Measurements from ENCODE around the gene PRR3. TPM values are rescaled to one million over a fixed set of nuclear protein-coding genes. Genes with fewer than 3 reads are reported as not detected.
A peak's percentile ranks its signal among the peaks of the same experiment; 100 is the strongest.

PRR3 gene
- total and polyA plus RNA-seq, 9 of the 15 experiments (the other 6 are each of a cell fraction or from before 2014, with no cell fraction given): 23.5 to 59.6 (median 28.8) TPM

DNA sequence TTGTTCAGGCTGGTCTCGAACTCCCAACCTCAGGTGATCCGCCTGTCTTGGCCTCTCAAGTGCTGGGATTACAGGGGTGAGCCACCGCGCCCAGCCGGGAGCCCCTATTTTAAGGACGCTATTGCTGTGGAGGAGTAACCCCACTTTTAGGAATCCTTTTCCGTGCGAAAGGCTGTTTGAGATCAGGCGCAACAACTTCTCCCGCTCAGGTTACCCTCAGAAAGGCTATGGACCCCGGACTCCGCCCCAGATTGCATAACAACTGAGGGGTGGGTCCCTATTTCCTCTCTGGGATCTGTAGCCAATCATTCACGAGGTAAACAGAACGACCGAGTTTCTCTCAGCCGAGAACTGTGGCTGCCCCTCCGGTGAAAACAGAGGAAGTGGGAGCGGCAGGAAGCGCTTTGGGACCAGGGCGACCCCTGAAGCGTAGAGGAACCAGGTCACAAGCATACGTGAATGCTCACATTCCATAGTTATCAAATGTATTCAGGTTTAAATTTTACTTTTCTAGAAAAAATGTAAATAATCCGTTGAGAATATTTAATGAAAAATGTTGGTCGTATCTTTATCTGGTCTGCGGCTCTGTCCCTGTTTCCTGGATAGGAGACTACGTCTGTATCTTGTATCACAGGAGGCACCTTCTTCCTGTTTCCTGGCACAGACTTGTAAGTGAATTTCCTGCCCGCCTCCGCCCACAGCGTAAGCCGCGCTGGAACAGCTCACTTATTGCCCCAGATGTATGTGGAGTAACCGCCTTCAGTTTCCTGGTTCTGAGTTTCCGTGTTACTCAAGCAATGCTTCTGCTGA lies 40.9 kb upstream of the PRR3 start (continued):
- TF ChIP-seq, protein P1, sequence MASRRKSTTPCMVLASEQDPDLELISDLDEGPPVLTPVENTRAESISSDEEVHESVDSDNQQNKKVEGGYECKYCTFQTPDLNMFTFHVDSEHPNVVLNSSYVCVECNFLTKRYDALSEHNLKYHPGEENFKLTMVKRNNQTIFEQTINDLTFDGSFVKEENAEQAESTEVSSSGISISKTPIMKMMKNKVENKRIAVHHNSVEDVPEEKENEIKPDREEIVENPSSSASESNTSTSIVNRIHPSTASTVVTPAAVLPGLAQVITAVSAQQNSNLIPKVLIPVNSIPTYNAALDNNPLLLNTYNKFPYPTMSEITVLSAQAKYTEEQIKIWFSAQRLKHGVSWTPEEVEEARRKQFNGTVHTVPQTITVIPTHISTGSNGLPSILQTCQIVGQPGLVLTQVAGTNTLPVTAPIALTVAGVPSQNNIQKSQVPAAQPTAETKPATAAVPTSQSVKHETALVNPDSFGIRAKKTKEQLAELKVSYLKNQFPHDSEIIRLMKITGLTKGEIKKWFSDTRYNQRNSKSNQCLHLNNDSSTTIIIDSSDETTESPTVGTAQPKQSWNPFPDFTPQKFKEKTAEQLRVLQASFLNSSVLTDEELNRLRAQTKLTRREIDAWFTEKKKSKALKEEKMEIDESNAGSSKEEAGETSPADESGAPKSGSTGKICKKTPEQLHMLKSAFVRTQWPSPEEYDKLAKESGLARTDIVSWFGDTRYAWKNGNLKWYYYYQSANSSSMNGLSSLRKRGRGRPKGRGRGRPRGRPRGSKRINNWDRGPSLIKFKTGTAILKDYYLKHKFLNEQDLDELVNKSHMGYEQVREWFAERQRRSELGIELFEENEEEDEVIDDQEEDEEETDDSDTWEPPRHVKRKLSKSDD (conservative IDR thresholded peaks at IDR 0.05; ENCODE audit: low read length): no peak; the same call in 1 of the 2 replicates
- TF ChIP-seq MBD2 (IDR thresholded peaks at IDR 0.05; ENCODE audit: borderline replicate concordance, low read depth) (peak; percentile 65; the same call in 1 of the 2 replicates), KDM5B (IDR thresholded peaks at IDR 0.05; ENCODE audit: insufficient replicate concordance, low read depth, low read length) (peak; percentile 94), SUPT5H (IDR thresholded peaks at IDR 0.05) (peak; percentile 90), NCOA4 (IDR thresholded peaks at IDR 0.05; ENCODE audit: partially characterized antibody) (no peak), RHOXF2B (CRISPR knock-in tag; conservative IDR thresholded peaks at IDR 0.05) (no peak), GATAD2A (IDR thresholded peaks at IDR 0.05) (peak; percentile 73; the same call in 1 of the 2 replicates), SIX5 (IDR thresholded peaks at IDR 0.05; ENCODE audit: borderline replicate concordance in 1 of 2, insufficient read depth in 1 of 2, low read depth in 1 of 2, low read length in 2 of 2) (no peak), MAFF (IDR thresholded peaks at IDR 0.05; ENCODE audit: low read length) (no peak), POLR2H (tag; IDR thresholded peaks at IDR 0.05; ENCODE audit: low read depth) (peak; percentile 98), ZNF197 (CRISPR knock-in tag; IDR thresholded peaks at IDR 0.05; ENCODE audit: low read depth) (peak; percentile 67; the same call in 1 of the 2 replicates)
- TF ChIP-seq, protein P2, sequence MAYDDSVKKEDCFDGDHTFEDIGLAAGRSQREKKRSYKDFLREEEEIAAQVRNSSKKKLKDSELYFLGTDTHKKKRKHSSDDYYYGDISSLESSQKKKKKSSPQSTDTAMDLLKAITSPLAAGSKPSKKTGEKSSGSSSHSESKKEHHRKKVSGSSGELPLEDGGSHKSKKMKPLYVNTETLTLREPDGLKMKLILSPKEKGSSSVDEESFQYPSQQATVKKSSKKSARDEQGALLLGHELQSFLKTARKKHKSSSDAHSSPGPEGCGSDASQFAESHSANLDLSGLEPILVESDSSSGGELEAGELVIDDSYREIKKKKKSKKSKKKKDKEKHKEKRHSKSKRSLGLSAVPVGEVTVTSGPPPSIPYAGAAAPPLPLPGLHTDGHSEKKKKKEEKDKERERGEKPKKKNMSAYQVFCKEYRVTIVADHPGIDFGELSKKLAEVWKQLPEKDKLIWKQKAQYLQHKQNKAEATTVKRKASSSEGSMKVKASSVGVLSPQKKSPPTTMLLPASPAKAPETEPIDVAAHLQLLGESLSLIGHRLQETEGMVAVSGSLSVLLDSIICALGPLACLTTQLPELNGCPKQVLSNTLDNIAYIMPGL (CRISPR knock-in tag; IDR thresholded peaks at IDR 0.05): peak; percentile 83; the same call in 1 of the 2 replicates
- TF ChIP-seq, protein P3, sequence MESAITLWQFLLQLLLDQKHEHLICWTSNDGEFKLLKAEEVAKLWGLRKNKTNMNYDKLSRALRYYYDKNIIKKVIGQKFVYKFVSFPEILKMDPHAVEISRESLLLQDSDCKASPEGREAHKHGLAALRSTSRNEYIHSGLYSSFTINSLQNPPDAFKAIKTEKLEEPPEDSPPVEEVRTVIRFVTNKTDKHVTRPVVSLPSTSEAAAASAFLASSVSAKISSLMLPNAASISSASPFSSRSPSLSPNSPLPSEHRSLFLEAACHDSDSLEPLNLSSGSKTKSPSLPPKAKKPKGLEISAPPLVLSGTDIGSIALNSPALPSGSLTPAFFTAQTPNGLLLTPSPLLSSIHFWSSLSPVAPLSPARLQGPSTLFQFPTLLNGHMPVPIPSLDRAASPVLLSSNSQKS (CRISPR knock-in tag; IDR thresholded peaks at IDR 0.05): no peak
- TF ChIP-seq, protein P4, sequence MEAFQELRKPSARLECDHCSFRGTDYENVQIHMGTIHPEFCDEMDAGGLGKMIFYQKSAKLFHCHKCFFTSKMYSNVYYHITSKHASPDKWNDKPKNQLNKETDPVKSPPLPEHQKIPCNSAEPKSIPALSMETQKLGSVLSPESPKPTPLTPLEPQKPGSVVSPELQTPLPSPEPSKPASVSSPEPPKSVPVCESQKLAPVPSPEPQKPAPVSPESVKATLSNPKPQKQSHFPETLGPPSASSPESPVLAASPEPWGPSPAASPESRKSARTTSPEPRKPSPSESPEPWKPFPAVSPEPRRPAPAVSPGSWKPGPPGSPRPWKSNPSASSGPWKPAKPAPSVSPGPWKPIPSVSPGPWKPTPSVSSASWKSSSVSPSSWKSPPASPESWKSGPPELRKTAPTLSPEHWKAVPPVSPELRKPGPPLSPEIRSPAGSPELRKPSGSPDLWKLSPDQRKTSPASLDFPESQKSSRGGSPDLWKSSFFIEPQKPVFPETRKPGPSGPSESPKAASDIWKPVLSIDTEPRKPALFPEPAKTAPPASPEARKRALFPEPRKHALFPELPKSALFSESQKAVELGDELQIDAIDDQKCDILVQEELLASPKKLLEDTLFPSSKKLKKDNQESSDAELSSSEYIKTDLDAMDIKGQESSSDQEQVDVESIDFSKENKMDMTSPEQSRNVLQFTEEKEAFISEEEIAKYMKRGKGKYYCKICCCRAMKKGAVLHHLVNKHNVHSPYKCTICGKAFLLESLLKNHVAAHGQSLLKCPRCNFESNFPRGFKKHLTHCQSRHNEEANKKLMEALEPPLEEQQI (IDR thresholded peaks at IDR 0.05): no peak
- TF ChIP-seq, protein P5, sequence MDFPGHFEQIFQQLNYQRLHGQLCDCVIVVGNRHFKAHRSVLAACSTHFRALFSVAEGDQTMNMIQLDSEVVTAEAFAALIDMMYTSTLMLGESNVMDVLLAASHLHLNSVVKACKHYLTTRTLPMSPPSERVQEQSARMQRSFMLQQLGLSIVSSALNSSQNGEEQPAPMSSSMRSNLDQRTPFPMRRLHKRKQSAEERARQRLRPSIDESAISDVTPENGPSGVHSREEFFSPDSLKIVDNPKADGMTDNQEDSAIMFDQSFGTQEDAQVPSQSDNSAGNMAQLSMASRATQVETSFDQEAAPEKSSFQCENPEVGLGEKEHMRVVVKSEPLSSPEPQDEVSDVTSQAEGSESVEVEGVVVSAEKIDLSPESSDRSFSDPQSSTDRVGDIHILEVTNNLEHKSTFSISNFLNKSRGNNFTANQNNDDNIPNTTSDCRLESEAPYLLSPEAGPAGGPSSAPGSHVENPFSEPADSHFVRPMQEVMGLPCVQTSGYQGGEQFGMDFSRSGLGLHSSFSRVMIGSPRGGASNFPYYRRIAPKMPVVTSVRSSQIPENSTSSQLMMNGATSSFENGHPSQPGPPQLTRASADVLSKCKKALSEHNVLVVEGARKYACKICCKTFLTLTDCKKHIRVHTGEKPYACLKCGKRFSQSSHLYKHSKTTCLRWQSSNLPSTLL (IDR thresholded peaks at IDR 0.05): no peak
